ENCODE measurements around the gene ANGEL2.

ANGEL2 gene

GRCh38 chr1:212981025-212981495 lies 34.6 kb downstream of the ANGEL2 start:
- Histone ChIP-seq H3K36me3 (ENCODE audit: insufficient read depth, insufficient read length, low read length) (peaks cover 71% of the 10 kb centered on the region), H3K9me3 (ENCODE audit: insufficient read depth, low read length) (no peaks in the 10 kb centered on the region), H3K4me1 (ENCODE audit: insufficient read depth, insufficient read length) (peaks cover 14% of the 10 kb centered on the region), H3K9ac (ENCODE audit: insufficient read length, low read depth) (no peak overlapping the region), H3K4me3 (ENCODE audit: insufficient read length, low read depth) (no peak overlapping the region), H3K27me3 (ENCODE audit: insufficient read depth, insufficient read length) (no peaks in the 10 kb centered on the region)
- TF ChIP-seq SUZ12 (IDR thresholded peaks at IDR 0.05; ENCODE audit: extremely low read depth, insufficient read depth, insufficient read length), result no peak
- no peak for TF ChIP-seq YY1 (IDR thresholded peaks at IDR 0.05; ENCODE audit: insufficient read depth, insufficient read length)
- no peak for TF ChIP-seq ZNF274 (IDR thresholded peaks at IDR 0.05; ENCODE audit: low read depth, low read length)
- DNase-seq (ENCODE audit: low read depth, low spot score), result no peak

- Histone ChIP-seq H3K27me3 (ENCODE audit: insufficient read depth, insufficient read length) (no peaks in the 10 kb centered on the region), H3K4me1 (ENCODE audit: insufficient read depth, insufficient read length) (peaks cover 14% of the 10 kb centered on the region), H3K4me3 (ENCODE audit: insufficient read length, low read depth) (no peak overlapping the region), H3K9ac (ENCODE audit: insufficient read length, low read depth) (no peak overlapping the region), H3K36me3 (ENCODE audit: insufficient read depth, insufficient read length, low read length) (peaks cover 78% of the 10 kb centered on the region), H3K9me3 (ENCODE audit: insufficient read depth, low read length) (no peaks in the 10 kb centered on the region)
- no peak for DNase-seq (ENCODE audit: low read depth, low spot score)
- TF ChIP-seq YY1 (IDR thresholded peaks at IDR 0.05; ENCODE audit: insufficient read depth, insufficient read length) (no peak), ZNF274 (IDR thresholded peaks at IDR 0.05; ENCODE audit: low read depth, low read length) (no peak), SUZ12 (IDR thresholded peaks at IDR 0.05; ENCODE audit: extremely low read depth, insufficient read depth, insufficient read length) (no peak)
Observed at GRCh38 chr1:212980123-212980785, 35.4 kb downstream of the ANGEL2 start.

- Histone ChIP-seq H3K4me3 (ENCODE audit: insufficient read length, low read depth) (no peak overlapping the region), H3K4me1 (ENCODE audit: insufficient read depth, insufficient read length) (peaks cover 14% of the 10 kb centered on the region), H3K9me3 (ENCODE audit: insufficient read depth, low read length) (no peaks in the 10 kb centered on the region), H3K9ac (ENCODE audit: insufficient read length, low read depth) (no peak overlapping the region), H3K36me3 (ENCODE audit: insufficient read depth, insufficient read length, low read length) (peaks cover 82% of the 10 kb centered on the region), H3K27me3 (ENCODE audit: insufficient read depth, insufficient read length) (no peaks in the 10 kb centered on the region)
- no peak for DNase-seq (ENCODE audit: low read depth, low spot score)
- no peak for TF ChIP-seq YY1 (IDR thresholded peaks at IDR 0.05; ENCODE audit: insufficient read depth, insufficient read length)
- TF ChIP-seq SUZ12 (IDR thresholded peaks at IDR 0.05; ENCODE audit: extremely low read depth, insufficient read depth, insufficient read length), result no peak
- TF ChIP-seq ZNF274 (IDR thresholded peaks at IDR 0.05; ENCODE audit: low read depth, low read length), result no peak
Observed at GRCh38 chr1:212979340-212980122, 36.1 kb downstream of the ANGEL2 start.

DNA sequence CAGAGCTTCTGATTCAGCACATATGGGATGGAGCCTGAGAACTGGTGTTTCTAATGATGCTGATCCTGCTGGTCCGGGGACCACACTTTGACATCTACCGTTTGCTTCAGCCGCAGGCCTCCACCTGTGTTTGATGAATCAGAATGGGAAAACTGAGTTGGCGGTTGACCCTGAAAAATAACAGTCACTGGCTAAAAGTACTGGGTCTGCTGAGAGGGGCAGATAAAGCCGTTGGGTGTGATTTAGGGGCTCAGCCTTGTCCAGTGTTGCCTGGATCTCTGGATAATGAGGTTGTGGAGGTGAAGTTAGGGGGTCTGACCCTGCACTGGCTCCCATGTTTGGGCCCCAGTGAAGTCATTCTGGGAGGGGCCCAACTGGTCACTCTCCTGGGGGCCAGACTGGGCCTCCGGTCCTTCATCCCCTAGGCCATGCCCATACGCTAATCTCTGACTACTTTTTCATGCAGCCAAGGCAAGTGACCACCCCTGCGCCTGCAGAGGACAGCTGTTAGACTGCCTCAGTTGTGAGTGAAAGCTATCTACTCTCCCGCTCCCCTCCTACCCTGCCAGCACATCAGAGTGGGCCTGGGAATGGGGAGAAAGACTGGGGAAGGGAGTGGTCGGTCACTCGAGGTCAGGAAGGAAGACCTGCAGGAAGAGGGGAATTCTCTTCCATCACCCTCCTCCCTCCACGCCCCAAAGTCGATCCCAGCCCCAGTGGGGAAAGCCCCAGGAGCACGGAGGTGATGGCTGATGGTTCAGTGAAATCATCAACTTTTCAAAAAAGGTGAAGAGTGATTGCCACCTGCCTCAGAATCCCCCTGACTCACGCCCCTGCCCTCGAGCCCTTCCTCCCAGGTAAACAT lies 37.7 kb downstream of the ANGEL2 start:
- Histone ChIP-seq H3K4me3 (ENCODE audit: insufficient read length, low read depth) (no peak overlapping the region), H3K4me1 (ENCODE audit: insufficient read depth, insufficient read length) (peaks cover 14% of the 10 kb centered on the region), H3K36me3 (ENCODE audit: insufficient read depth, insufficient read length, low read length) (peaks cover 88% of the 10 kb centered on the region), H3K9me3 (ENCODE audit: insufficient read depth, low read length) (no peaks in the 10 kb centered on the region), H3K9ac (ENCODE audit: insufficient read length, low read depth) (no peak overlapping the region), H3K27me3 (ENCODE audit: insufficient read depth, insufficient read length) (no peaks in the 10 kb centered on the region)
- TF ChIP-seq ZNF274 (IDR thresholded peaks at IDR 0.05; ENCODE audit: low read depth, low read length) (no peak), YY1 (IDR thresholded peaks at IDR 0.05; ENCODE audit: insufficient read depth, insufficient read length) (no peak), SUZ12 (IDR thresholded peaks at IDR 0.05; ENCODE audit: extremely low read depth, insufficient read depth, insufficient read length) (no peak)
- no peak for DNase-seq (ENCODE audit: low read depth, low spot score)

DNA sequence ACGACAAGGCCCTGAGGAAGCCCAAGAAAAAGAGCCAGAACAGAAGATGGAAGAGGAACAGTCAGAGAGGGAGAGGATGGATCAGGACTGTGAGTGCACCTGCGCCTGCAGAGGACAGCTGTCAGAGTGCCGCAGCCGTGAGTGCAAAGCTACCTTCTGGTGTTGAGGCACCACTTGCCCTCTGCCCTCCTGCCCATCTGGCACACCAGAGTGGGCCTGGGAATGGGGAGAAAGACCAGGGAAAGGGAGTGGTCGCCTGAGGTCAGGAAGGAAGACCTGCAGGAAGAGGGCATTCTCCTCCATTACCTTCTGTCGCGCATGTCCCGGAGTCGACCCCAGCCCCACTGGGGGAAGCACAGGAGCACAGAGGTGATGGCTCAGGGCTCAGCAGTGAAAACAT lies 39.1 kb downstream of the ANGEL2 start:
- peaks cover 11% of the 10 kb centered on the region for H3K4me1 ChIP-seq (ENCODE audit: insufficient read depth, insufficient read length)
- H3K27me3 ChIP-seq (ENCODE audit: insufficient read depth, insufficient read length), result no peaks in the 10 kb centered on the region
- H3K9me3 ChIP-seq (ENCODE audit: insufficient read depth, low read length), result no peaks in the 10 kb centered on the region
- no peak overlapping the region for H3K4me3 ChIP-seq (ENCODE audit: insufficient read length, low read depth)
- H3K36me3 ChIP-seq (ENCODE audit: insufficient read depth, insufficient read length, low read length), result peaks cover 93% of the 10 kb centered on the region
- no peak overlapping the region for H3K9ac ChIP-seq (ENCODE audit: insufficient read length, low read depth)
- no peak for DNase-seq (ENCODE audit: low read depth, low spot score)
- TF ChIP-seq SUZ12 (IDR thresholded peaks at IDR 0.05; ENCODE audit: extremely low read depth, insufficient read depth, insufficient read length) (no peak), ZNF274 (IDR thresholded peaks at IDR 0.05; ENCODE audit: low read depth, low read length) (no peak), YY1 (IDR thresholded peaks at IDR 0.05; ENCODE audit: insufficient read depth, insufficient read length) (no peak)

DNA sequence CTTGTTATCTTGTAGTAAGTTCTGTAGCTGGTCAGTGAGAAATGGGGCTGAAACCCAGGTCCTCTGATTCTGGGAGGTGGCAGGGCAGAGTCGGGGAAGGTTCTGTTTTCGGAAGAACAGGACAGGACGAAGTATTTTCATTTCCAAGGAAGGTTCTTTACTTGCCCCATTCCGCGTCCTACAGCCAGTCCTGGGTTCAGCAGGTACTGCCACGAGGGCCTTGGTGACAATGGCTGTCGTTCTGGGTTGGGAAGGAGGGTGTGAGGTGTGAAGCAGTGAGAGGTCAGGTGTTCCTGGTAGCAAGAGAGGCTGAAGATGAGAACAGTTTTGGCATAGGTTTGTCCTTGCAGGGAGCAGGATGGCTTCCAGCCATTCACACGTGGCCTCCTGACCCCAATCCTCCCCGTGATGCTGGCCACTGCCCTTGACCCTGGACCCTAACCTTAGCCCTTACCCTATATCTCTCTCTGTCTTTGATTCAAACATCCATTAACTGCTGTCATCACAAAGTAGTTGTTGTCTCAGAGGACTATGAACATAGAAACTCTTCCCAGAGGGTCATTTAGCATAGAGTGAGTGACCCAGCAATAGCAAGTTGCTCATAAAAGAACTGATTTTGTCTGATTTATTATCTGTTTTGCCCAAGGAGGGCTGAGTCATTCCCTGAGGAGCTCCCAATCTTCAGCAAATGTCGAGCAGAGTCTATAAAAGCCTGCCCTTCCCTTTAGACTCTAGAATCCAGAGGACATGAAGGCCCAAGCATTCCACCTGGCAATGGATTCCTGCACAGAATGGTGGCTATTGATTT lies 40.4 kb downstream of the ANGEL2 start:
- peaks cover 93% of the 10 kb centered on the region for H3K36me3 ChIP-seq (ENCODE audit: insufficient read depth, insufficient read length, low read length)
- DNase-seq (ENCODE audit: low read depth, low spot score), result no peak
- H3K9me3 ChIP-seq (ENCODE audit: insufficient read depth, low read length), result no peaks in the 10 kb centered on the region
- no peak overlapping the region for H3K4me3 ChIP-seq (ENCODE audit: insufficient read length, low read depth)
- no peak overlapping the region for H3K9ac ChIP-seq (ENCODE audit: insufficient read length, low read depth)
- TF ChIP-seq YY1 (IDR thresholded peaks at IDR 0.05; ENCODE audit: insufficient read depth, insufficient read length) (no peak), SUZ12 (IDR thresholded peaks at IDR 0.05; ENCODE audit: extremely low read depth, insufficient read depth, insufficient read length) (no peak), ZNF274 (IDR thresholded peaks at IDR 0.05; ENCODE audit: low read depth, low read length) (no peak)
- no peaks in the 10 kb centered on the region for H3K27me3 ChIP-seq (ENCODE audit: insufficient read depth, insufficient read length)
- peaks cover 5% of the 10 kb centered on the region for H3K4me1 ChIP-seq (ENCODE audit: insufficient read depth, insufficient read length)
